Fibroblast of villous mesenchyme (primary cell): ENCODE results near the gene CTNNA2. TPM values are rescaled to one million over a fixed set of nuclear protein-coding genes. Genes with fewer than 3 reads are reported as not detected.

Source experiments
- DNase-seq: peaks from one replicate; pipeline ENCODE4 v3.0.0-alpha.2; 2010; ENCODE audit warnings: low read depth
- H3K4me3 ChIP-seq: 2 replicates; pipeline ENCODE4 v1.5.1; 2011; ENCODE audit warnings: low read depth, mild to moderate bottlenecking, low read length
- total RNA-seq: library from RNA; depleted of rRNA; stranded (reverse); fragments of >200 nt; gene quantifications from 2 replicates; pipeline ENCODE4 v1.2.3, GENCODE V29; 2012
- TF ChIP-seq, protein P1 (sequence below): IDR thresholded peaks from 2 replicates; pipeline ENCODE4 v1.5.1; 2012; ENCODE audit warnings: low read depth, mild to moderate bottlenecking, low read length; ENCODE audit not compliant: insufficient read depth

The CTNNA2 gene
- total RNA-seq, 1 donor, result not detected

DNA sequence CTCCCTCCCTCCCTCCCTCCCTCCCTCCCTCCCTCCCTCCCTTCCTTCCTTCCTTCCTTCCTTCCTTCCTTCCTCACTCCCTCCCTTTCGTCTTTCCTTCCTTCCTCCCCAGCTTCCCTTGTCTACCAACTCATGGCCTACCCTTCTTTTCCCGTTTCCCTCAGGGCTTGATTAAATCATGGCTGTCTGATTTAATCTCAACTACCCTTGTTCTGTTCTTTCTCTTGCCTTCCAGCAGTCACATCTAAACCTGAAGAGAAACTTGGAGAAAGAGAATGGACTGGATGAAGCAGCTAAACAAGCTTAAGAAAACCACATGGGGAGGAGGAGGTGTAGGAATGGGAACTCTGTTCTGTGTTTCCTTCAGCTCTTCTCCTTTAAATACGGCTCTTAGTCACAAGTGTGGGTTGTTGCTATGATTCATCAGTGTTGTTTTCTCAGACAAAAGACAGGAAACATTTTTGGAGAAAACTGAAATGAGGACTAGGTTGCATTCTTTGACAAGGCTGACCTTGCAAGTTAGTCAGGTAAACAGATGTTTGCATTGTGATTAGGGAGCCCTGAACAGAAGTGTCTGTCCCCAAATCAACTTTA, 613.8 kb downstream of the CTNNA2 start:
- peak; percentile 20 for DNase-seq
- H3K4me3 ChIP-seq, result no peak overlapping the region

DNA sequence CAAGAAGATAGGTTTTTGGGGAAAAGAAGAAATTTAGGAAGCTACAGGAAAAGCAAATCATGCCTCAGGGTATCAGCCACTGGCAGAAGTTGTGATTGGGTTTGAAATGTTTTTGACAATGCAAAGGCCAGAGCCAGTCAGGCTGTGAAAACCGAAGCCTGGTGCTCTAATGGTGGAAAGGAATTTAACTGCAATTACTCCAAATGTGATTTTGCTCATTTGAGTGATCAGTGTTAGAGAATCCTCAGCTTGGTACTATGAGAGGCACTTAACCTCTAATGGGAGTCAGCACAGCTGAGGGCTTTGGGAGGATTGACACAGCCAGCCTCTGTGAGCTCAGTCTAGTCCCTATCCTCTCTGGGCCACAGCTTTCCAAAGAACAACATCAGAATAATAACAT, 615.2 kb downstream of the CTNNA2 start:
- no peak for DNase-seq
- TF ChIP-seq, protein P1, sequence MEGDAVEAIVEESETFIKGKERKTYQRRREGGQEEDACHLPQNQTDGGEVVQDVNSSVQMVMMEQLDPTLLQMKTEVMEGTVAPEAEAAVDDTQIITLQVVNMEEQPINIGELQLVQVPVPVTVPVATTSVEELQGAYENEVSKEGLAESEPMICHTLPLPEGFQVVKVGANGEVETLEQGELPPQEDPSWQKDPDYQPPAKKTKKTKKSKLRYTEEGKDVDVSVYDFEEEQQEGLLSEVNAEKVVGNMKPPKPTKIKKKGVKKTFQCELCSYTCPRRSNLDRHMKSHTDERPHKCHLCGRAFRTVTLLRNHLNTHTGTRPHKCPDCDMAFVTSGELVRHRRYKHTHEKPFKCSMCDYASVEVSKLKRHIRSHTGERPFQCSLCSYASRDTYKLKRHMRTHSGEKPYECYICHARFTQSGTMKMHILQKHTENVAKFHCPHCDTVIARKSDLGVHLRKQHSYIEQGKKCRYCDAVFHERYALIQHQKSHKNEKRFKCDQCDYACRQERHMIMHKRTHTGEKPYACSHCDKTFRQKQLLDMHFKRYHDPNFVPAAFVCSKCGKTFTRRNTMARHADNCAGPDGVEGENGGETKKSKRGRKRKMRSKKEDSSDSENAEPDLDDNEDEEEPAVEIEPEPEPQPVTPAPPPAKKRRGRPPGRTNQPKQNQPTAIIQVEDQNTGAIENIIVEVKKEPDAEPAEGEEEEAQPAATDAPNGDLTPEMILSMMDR, result no peak
- no peak overlapping the region for H3K4me3 ChIP-seq

More for the DNA sequence above, 613.8 kb downstream of the CTNNA2 start:
- TF ChIP-seq, protein P1, result no peak

DNA sequence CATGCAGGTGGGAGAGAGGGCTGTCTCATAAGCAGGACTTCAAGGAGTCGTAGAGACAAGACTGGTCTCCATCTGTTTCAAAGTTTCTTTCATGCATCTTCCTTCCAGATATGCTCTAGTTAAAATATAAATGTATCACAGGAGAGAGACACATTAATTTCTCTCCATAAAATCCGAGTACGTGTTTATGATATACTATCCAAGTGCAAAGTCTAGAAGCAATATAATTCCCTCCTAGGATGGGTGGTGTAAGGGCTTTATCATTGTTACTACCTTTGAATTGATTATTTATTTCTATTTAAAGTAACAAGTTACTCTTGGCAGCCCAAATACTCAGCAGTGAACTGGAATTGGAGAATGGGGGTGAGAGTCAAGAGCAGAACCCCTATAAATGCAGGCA, 619.4 kb downstream of the CTNNA2 start:
- no peak overlapping the region for H3K4me3 ChIP-seq
- TF ChIP-seq, protein P1, result no peak
- no peak for DNase-seq

DNA sequence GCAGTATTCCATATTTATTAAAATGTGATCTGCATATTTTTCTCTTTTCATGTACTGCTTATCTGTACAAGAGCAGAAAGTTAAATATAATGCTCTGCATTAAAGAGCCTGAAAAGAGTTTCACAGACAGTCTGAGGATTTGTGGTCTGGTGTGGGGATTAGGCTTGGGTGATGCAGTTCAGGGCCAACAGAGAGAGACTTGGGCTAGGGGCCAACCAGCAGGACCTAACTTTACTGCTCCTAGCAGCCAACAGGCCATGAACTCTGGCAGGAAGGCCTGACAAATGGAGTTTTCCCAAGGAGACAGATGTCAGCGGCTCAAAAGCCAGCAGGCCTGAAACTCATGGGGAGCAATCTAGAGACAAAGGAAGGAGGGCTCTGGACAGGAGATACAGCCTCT, 622.1 kb downstream of the CTNNA2 start:
- H3K4me3 ChIP-seq, result no peak overlapping the region
- TF ChIP-seq, protein P1, result no peak
- DNase-seq, result peak; percentile 7

DNA sequence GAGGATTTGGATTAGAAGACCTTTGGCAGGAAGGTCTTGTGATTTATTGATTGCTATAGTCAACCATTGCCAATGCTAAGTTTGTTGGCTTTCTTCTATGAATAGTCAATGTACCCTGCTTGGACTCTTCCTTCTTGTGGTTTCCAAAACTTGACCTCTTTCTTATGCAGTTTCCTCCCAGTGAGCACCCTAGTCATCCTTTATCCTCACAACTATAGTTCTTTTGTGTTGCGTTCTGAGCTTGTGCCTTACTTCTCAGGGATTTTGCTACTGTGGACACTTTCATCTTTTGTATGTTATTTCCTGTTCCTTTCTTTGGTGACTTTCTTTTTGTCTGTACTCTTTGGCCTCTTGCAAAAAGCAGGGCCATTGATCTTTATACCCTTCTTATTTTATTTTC, 623.5 kb downstream of the CTNNA2 start:
- DNase-seq, result no peak
- no peak overlapping the region for H3K4me3 ChIP-seq
- TF ChIP-seq, protein P1, result no peak

DNA sequence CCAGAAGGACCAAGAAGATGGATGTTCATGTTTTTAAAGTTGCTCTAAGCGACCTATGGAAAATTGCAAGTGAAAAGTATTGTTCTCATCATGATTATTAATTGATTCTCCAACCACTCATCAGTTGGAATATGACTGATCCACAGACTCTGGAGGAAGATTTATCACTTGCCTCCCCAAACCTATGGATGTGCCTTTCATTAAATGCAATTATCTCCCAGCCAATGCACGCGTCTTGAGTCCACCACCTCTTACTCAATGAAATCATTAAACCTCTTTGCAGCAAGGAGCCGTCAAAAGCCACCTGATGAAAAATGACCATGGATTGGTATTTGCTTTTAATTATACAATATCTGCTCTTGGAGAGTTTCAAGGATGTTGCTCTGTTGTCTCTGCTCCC, 626.1 kb downstream of the CTNNA2 start:
- DNase-seq, result no peak
- TF ChIP-seq, protein P1, result no peak
- no peak overlapping the region for H3K4me3 ChIP-seq

DNA sequence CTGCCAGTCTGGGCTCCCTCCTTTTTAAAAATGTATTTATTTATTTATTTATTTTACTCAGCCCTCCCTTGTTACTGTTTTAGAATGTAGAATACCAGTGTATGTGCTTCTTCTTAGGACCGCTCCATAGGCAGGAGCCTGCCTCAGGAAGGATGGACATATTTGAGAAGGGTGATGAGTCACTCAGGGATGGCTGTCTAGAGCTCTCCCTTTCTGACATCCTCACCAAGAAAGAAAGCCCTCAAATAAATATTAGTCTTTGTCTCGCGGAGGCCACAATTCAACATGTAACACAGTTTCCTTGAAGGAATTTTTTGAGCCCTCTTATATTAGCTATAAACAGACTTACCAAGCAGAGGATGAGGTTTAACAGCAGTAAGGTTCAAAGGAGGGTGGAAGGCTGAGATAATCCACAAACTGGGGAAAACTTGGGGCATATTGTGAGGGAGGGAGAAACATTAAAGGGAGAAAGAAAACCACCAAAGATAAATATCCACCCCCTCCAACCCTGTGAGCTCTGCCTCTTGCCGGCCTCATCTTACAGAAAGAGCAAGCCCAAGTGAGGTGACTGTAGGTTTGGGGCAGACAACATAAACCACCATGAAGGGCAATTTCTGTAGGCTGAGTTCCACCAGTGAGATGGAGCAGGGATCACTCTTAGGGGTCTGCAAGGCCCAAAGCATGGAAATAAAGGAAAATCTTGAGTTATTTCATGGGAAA, 628.3 kb downstream of the CTNNA2 start:
- no peak overlapping the region for H3K4me3 ChIP-seq
- no peak for DNase-seq
- TF ChIP-seq, protein P1, result no peak
